GM15510 (cell line): Measurements from ENCODE around the gene GDE1.

Experiments
- POLR2A ChIP-seq: IDR thresholded peaks from 3 replicates; pipeline ENCODE4 v1.6.1; 2011; ENCODE audit warnings: borderline replicate concordance; ENCODE audit not compliant: insufficient read length; ENCODE audit errors: extremely low read depth

GDE1 gene

GRCh38 chr16:19528666-19529065 lies 6.8 kb upstream of the GDE1 start:
- TF ChIP-seq POLR2A = no peak

- no peak for TF ChIP-seq POLR2A
These were observed 5.3 kb upstream of the GDE1 start for GRCh38 chr16:19527161-19527560.

GRCh38 chr16:19525385-19525723 lies 3.5 kb upstream of the GDE1 start:
- no peak for TF ChIP-seq POLR2A

GRCh38 chr16:19524616-19525384 lies 2.9 kb upstream of the GDE1 start:
- no peak for TF ChIP-seq POLR2A

GRCh38 chr16:19524356-19524615 lies 2.4 kb upstream of the GDE1 start:
- TF ChIP-seq POLR2A = no peak

- peak; percentile 48 for TF ChIP-seq POLR2A
These were observed 1.9 kb upstream of the GDE1 start, which contains the start of gene CCP110 for GRCh38 chr16:19523559-19524355. Gene CCP110, plus strand, starts transcription at chr16:19523942. Its CDS starts 3,940 bp downstream, at chr16:19527882.

GRCh38 chr16:19523184-19523558 lies 1.3 kb upstream of the GDE1 start:
- no peak for TF ChIP-seq POLR2A

GRCh38 chr16:19522760-19523159 lies 862 bp upstream of the GDE1 start:
- no peak for TF ChIP-seq POLR2A

- TF ChIP-seq POLR2A = no peak
These were observed 467 bp upstream of the GDE1 start for GRCh38 chr16:19522397-19522732.

GRCh38 chr16:19520861-19521331 lies 1.0 kb downstream of the GDE1 start:
- TF ChIP-seq POLR2A = no peak

- TF ChIP-seq POLR2A = no peak
These were observed 3.5 kb downstream of the GDE1 start for GRCh38 chr16:19518388-19518787.

GRCh38 chr16:19517424-19518089 lies 4.3 kb downstream of the GDE1 start:
- no peak for TF ChIP-seq POLR2A

- no peak for TF ChIP-seq POLR2A
These were observed 6.1 kb downstream of the GDE1 start for GRCh38 chr16:19515757-19516156.

GRCh38 chr16:19513377-19514053 lies 8.4 kb downstream of the GDE1 start:
- TF ChIP-seq POLR2A = no peak

- no peak for TF ChIP-seq POLR2A
These were observed 9.6 kb downstream of the GDE1 start for GRCh38 chr16:19512297-19512696.
